ENCODE results near the gene ACVR1B. TPM values are rescaled to one million over a fixed set of nuclear protein-coding genes. Genes with fewer than 3 reads are reported as not detected.
A peak's percentile ranks its signal among the peaks of the same experiment; 100 is the strongest.

Gene ACVR1B
- total and polyA plus RNA-seq, 2 experiments from 2014 or later: 11.9 to 46.4 TPM

DNA sequence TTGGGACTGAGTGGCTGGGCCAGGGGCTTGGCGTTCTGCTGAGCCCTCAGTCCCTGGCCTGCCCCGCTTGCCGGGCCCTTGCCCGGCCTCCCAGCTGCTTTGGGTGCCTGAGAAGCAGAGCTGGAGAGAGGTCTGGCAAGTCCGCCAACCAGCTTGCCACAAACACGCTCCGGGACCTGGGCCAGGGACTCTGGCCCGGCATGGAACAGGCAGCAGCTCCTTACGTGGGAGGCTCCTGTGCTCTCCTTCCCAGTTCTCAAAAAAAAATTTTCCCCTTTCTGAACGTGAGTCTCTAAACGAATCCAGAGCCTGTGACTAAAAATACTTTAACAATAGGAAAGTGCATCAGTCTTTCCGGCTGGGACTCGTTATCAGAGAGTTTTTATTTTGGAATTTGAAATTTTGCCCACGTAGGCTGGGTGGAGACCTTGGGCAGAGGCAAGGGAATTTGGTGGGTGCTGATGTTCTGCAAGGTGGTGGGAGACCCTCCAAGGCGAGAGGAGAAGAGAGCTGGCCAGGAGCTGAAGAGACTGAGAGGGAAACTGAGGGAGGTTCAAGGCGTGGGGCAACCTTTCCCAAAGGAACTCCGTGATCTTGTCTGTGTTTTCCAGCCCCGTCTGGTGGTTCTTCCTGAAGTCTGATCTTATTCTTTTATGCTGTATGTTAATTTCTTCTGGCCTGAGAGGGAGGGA lies 92.9 kb downstream of the ACVR1B start:
- Histone ChIP-seq H3K4me1 (ENCODE audit: low read depth) (no peaks in the 10 kb centered on the region), H3K9me3 (ENCODE audit: low read depth) (no peaks in the 10 kb centered on the region), H3K36me3 (no peaks in the 10 kb centered on the region), H3K4me3 (no peak overlapping the region), H3K27ac (no peak overlapping the region), H3K27me3 (no peaks in the 10 kb centered on the region)
- TF ChIP-seq, protein P1, sequence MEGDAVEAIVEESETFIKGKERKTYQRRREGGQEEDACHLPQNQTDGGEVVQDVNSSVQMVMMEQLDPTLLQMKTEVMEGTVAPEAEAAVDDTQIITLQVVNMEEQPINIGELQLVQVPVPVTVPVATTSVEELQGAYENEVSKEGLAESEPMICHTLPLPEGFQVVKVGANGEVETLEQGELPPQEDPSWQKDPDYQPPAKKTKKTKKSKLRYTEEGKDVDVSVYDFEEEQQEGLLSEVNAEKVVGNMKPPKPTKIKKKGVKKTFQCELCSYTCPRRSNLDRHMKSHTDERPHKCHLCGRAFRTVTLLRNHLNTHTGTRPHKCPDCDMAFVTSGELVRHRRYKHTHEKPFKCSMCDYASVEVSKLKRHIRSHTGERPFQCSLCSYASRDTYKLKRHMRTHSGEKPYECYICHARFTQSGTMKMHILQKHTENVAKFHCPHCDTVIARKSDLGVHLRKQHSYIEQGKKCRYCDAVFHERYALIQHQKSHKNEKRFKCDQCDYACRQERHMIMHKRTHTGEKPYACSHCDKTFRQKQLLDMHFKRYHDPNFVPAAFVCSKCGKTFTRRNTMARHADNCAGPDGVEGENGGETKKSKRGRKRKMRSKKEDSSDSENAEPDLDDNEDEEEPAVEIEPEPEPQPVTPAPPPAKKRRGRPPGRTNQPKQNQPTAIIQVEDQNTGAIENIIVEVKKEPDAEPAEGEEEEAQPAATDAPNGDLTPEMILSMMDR (IDR thresholded peaks at IDR 0.05; ENCODE audit: low read depth, low read length): no peak
- DNase-seq (ENCODE audit: low read depth in 1 of 2, low spot score in 1 of 2): peak in 1 of 2 donors; percentile 98

DNA sequence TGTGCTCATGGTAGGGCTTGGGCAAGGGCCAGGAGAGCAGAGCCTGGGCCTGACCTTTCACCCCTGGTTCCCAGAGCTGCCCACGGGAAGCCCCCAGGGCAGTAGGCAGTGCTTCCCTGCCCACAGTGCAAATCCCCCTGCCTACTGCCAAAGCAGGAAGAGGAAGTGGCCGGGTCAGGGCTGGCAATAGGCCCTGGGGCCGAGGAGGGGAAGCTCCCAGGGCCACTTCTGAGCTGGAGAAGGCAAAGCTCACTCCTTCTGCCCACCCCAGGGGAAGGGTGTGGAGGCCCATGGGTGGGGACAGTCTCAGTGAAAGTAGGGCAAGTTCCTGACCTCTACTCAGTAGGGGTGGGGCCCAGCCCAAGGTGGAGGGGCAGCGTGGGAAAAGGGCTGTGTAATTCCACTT lies 94.3 kb downstream of the ACVR1B start:
- H3K36me3 ChIP-seq: no peaks in the 10 kb centered on the region
- TF ChIP-seq, protein P1 (IDR thresholded peaks at IDR 0.05; ENCODE audit: low read depth, low read length): no peak
- no peaks in the 10 kb centered on the region for H3K27me3 ChIP-seq
- no peaks in the 10 kb centered on the region for H3K9me3 ChIP-seq (ENCODE audit: low read depth)
- H3K27ac ChIP-seq: no peak overlapping the region
- peaks cover 5% of the 10 kb centered on the region for H3K4me1 ChIP-seq (ENCODE audit: low read depth)
- H3K4me3 ChIP-seq: no peak overlapping the region
- no peak for DNase-seq (ENCODE audit: low read depth in 1 of 2, low spot score in 1 of 2)

Other genes starting within 250 kb of the ACVR1B start
- gene FIGNL2, start 103.0 kb upstream of the ACVR1B start, total RNA-seq: 10.5 and 14.1 TPM in 2 replicates
- 3.0 and 5.0 TPM in 2 replicates for gene FIGNL2, start 103.0 kb upstream of the ACVR1B start, polyA plus RNA-seq
- 0.30 TPM in 1 of 2 replicates, not detected in the other for gene ANKRD33, start 63.6 kb upstream of the ACVR1B start, total RNA-seq
- gene ANKRD33, start 63.6 kb upstream of the ACVR1B start, polyA plus RNA-seq: 1.2 TPM in 1 of 2 replicates, not detected in the other
- gene ACVRL1, start 44.2 kb upstream of the ACVR1B start, total RNA-seq: 0.81 and 5.5 TPM in 2 replicates
- gene ACVRL1, start 44.2 kb upstream of the ACVR1B start, polyA plus RNA-seq: 2.5 TPM in 1 of 2 replicates, not detected in the other
- gene TAMALIN, start 55.2 kb downstream of the ACVR1B start, total RNA-seq: 8.2 and 12.5 TPM in 2 replicates
- gene TAMALIN, start 55.2 kb downstream of the ACVR1B start, polyA plus RNA-seq: 8.2 and 15.0 TPM in 2 replicates
- 14.7 and 24.1 TPM in 2 replicates for gene NR4A1, start 99.7 kb downstream of the ACVR1B start, total RNA-seq
- gene NR4A1, start 99.7 kb downstream of the ACVR1B start, polyA plus RNA-seq: 13.7 and 23.7 TPM in 2 replicates
- 37.4 and 39.9 TPM in 2 replicates for gene ATG101, start 118.3 kb downstream of the ACVR1B start, total RNA-seq
- 32.5 and 36.6 TPM in 2 replicates for gene ATG101, start 118.3 kb downstream of the ACVR1B start, polyA plus RNA-seq
- gene SMIM41, start 128.0 kb downstream of the ACVR1B start, total RNA-seq: not detected in 2 replicates
- not detected in 2 replicates for gene SMIM41, start 128.0 kb downstream of the ACVR1B start, polyA plus RNA-seq
- gene KRT80, start 240.3 kb downstream of the ACVR1B start, total RNA-seq: not detected in 2 replicates
- not detected in 2 replicates for gene KRT80, start 240.3 kb downstream of the ACVR1B start, polyA plus RNA-seq